Measurements from ENCODE around the gene RCC1. TPM values are rescaled to one million over a fixed set of nuclear protein-coding genes. Genes with fewer than 3 reads are reported as not detected.

The RCC1 gene
- polyA plus RNA-seq, 1 donor: 46.2 TPM

GRCh38 chr1:28482138-28482537 is 23.7 kb upstream of the RCC1 start:
- WGBS (ENCODE audit: insufficient coverage, low lambda C conversion rate): 67% methylated on average over 1 of the region's 3 CpGs
- DNase-seq: no peak
- H3K4me3 ChIP-seq (ENCODE audit: low read length): no peak overlapping the region
- no peaks in the 10 kb centered on the region for H3K9me3 ChIP-seq (ENCODE audit: control insufficient read depth, low read depth, low read length)
- H3K27ac ChIP-seq (ENCODE audit: low read length): no peak overlapping the region
- no peaks in the 10 kb centered on the region for H3K4me1 ChIP-seq (ENCODE audit: control insufficient read depth, insufficient read depth, low read length)
- H3K36me3 ChIP-seq (ENCODE audit: control insufficient read depth, insufficient read depth, low read length): peaks cover 67% of the 10 kb centered on the region
- no peaks in the 10 kb centered on the region for H3K27me3 ChIP-seq (ENCODE audit: control insufficient read depth, insufficient read depth, low read length)

GRCh38 chr1:28482702-28483101 is 23.1 kb upstream of the RCC1 start:
- no peak overlapping the region for H3K27ac ChIP-seq (ENCODE audit: low read length)
- H3K9me3 ChIP-seq (ENCODE audit: control insufficient read depth, low read depth, low read length): no peaks in the 10 kb centered on the region
- H3K36me3 ChIP-seq (ENCODE audit: control insufficient read depth, insufficient read depth, low read length): peaks cover 62% of the 10 kb centered on the region
- no peak for DNase-seq
- no CpG with 5 or more reads among the region's 2 CpGs for WGBS (ENCODE audit: insufficient coverage, low lambda C conversion rate)
- no peaks in the 10 kb centered on the region for H3K4me1 ChIP-seq (ENCODE audit: control insufficient read depth, insufficient read depth, low read length)
- H3K27me3 ChIP-seq (ENCODE audit: control insufficient read depth, insufficient read depth, low read length): no peaks in the 10 kb centered on the region
- H3K4me3 ChIP-seq (ENCODE audit: low read length): no peak overlapping the region

GRCh38 chr1:28494737-28495136 is 11.1 kb upstream of the RCC1 start:
- Histone ChIP-seq H3K27ac (ENCODE audit: low read length) (no peak overlapping the region), H3K4me1 (ENCODE audit: control insufficient read depth, insufficient read depth, low read length) (no peaks in the 10 kb centered on the region), H3K9me3 (ENCODE audit: control insufficient read depth, low read depth, low read length) (no peaks in the 10 kb centered on the region), H3K4me3 (ENCODE audit: low read length) (no peak overlapping the region), H3K36me3 (ENCODE audit: control insufficient read depth, insufficient read depth, low read length) (peaks cover 54% of the 10 kb centered on the region), H3K27me3 (ENCODE audit: control insufficient read depth, insufficient read depth, low read length) (no peaks in the 10 kb centered on the region)
- 100% methylated on average over 1 of the region's 1 CpG for WGBS (ENCODE audit: insufficient coverage, low lambda C conversion rate)
- DNase-seq: no peak

- WGBS (ENCODE audit: insufficient coverage, low lambda C conversion rate): no CpG with 5 or more reads among the region's 4 CpGs
- no peaks in the 10 kb centered on the region for H3K27me3 ChIP-seq (ENCODE audit: control insufficient read depth, insufficient read depth, low read length)
- no peak for DNase-seq
- peaks cover 8% of the 10 kb centered on the region for H3K4me1 ChIP-seq (ENCODE audit: control insufficient read depth, insufficient read depth, low read length)
- no peaks in the 10 kb centered on the region for H3K9me3 ChIP-seq (ENCODE audit: control insufficient read depth, low read depth, low read length)
- H3K4me3 ChIP-seq (ENCODE audit: low read length): no peak overlapping the region
- H3K27ac ChIP-seq (ENCODE audit: low read length): no peak overlapping the region
- peaks cover 26% of the 10 kb centered on the region for H3K36me3 ChIP-seq (ENCODE audit: control insufficient read depth, insufficient read depth, low read length)
These were observed 6.3 kb upstream of the RCC1 start for GRCh38 chr1:28499553-28499952.

GRCh38 chr1:28501925-28502324 is 3.9 kb upstream of the RCC1 start:
- Histone ChIP-seq H3K4me3 (ENCODE audit: low read length) (no peak overlapping the region), H3K27me3 (ENCODE audit: control insufficient read depth, insufficient read depth, low read length) (no peaks in the 10 kb centered on the region), H3K36me3 (ENCODE audit: control insufficient read depth, insufficient read depth, low read length) (peaks cover 9% of the 10 kb centered on the region), H3K27ac (ENCODE audit: low read length) (peak overlapping the region; percentile 82), H3K4me1 (ENCODE audit: control insufficient read depth, insufficient read depth, low read length) (peaks cover 8% of the 10 kb centered on the region), H3K9me3 (ENCODE audit: control insufficient read depth, low read depth, low read length) (no peaks in the 10 kb centered on the region)
- no peak for DNase-seq
- WGBS (ENCODE audit: insufficient coverage, low lambda C conversion rate): 83% methylated on average over 4 of the region's 4 CpGs

GRCh38 chr1:28503117-28503516 is 2.7 kb upstream of the RCC1 start:
- Histone ChIP-seq H3K27me3 (ENCODE audit: control insufficient read depth, insufficient read depth, low read length) (no peaks in the 10 kb centered on the region), H3K4me1 (ENCODE audit: control insufficient read depth, insufficient read depth, low read length) (peaks cover 11% of the 10 kb centered on the region), H3K9me3 (ENCODE audit: control insufficient read depth, low read depth, low read length) (no peaks in the 10 kb centered on the region), H3K27ac (ENCODE audit: low read length) (peak overlapping the region; percentile 7), H3K36me3 (ENCODE audit: control insufficient read depth, insufficient read depth, low read length) (peaks cover 9% of the 10 kb centered on the region), H3K4me3 (ENCODE audit: low read length) (no peak overlapping the region)
- peak; percentile 81 to 90 for DNase-seq
- 37% methylated on average over 2 of the region's 3 CpGs for WGBS (ENCODE audit: insufficient coverage, low lambda C conversion rate)

- Histone ChIP-seq H3K27me3 (ENCODE audit: control insufficient read depth, insufficient read depth, low read length) (no peaks in the 10 kb centered on the region), H3K4me3 (ENCODE audit: low read length) (peak overlapping the region; percentile 79), H3K9me3 (ENCODE audit: control insufficient read depth, low read depth, low read length) (no peaks in the 10 kb centered on the region), H3K27ac (ENCODE audit: low read length) (peak overlapping the region; percentile 80), H3K36me3 (ENCODE audit: control insufficient read depth, insufficient read depth, low read length) (peaks cover 36% of the 10 kb centered on the region), H3K4me1 (ENCODE audit: control insufficient read depth, insufficient read depth, low read length) (peaks cover 29% of the 10 kb centered on the region)
- DNase-seq: no peak
- WGBS (ENCODE audit: insufficient coverage, low lambda C conversion rate): no CpG with 5 or more reads among the region's 14 CpGs
These were observed 1.0 kb downstream of the RCC1 start for GRCh38 chr1:28506907-28507246.

- Histone ChIP-seq H3K4me1 (ENCODE audit: control insufficient read depth, insufficient read depth, low read length) (peaks cover 29% of the 10 kb centered on the region), H3K4me3 (ENCODE audit: low read length) (peak overlapping the region; percentile 79), H3K36me3 (ENCODE audit: control insufficient read depth, insufficient read depth, low read length) (peaks cover 40% of the 10 kb centered on the region), H3K9me3 (ENCODE audit: control insufficient read depth, low read depth, low read length) (no peaks in the 10 kb centered on the region), H3K27ac (ENCODE audit: low read length) (peak overlapping the region; percentile 80), H3K27me3 (ENCODE audit: control insufficient read depth, insufficient read depth, low read length) (no peaks in the 10 kb centered on the region)
- DNase-seq: no peak
- WGBS (ENCODE audit: insufficient coverage, low lambda C conversion rate): no CpG with 5 or more reads among the region's 11 CpGs
These were observed 1.4 kb downstream of the RCC1 start for GRCh38 chr1:28507247-28507645.

- H3K4me3 ChIP-seq (ENCODE audit: low read length): peak overlapping the region; percentile 79
These were observed 2.0 kb downstream of the RCC1 start for GRCh38 chr1:28507646-28508434.

GRCh38 chr1:28508435-28508754 is 2.6 kb downstream of the RCC1 start:
- peak overlapping the region; percentile 79 for H3K4me3 ChIP-seq (ENCODE audit: low read length)
- H3K36me3 ChIP-seq (ENCODE audit: control insufficient read depth, insufficient read depth, low read length): peaks cover 47% of the 10 kb centered on the region
- no peaks in the 10 kb centered on the region for H3K27me3 ChIP-seq (ENCODE audit: control insufficient read depth, insufficient read depth, low read length)
- peak overlapping the region; percentile 80 for H3K27ac ChIP-seq (ENCODE audit: low read length)
- H3K9me3 ChIP-seq (ENCODE audit: control insufficient read depth, low read depth, low read length): no peaks in the 10 kb centered on the region
- peaks cover 24% of the 10 kb centered on the region for H3K4me1 ChIP-seq (ENCODE audit: control insufficient read depth, insufficient read depth, low read length)
- WGBS (ENCODE audit: insufficient coverage, low lambda C conversion rate): no CpG with 5 or more reads among the region's 5 CpGs
- peak in 1 of 2 donors; percentile 42 for DNase-seq

More at GRCh38 chr1:28507646-28508434, 2.0 kb downstream of the RCC1 start:
- DNase-seq: no peak
- Histone ChIP-seq H3K27me3 (ENCODE audit: control insufficient read depth, insufficient read depth, low read length) (no peaks in the 10 kb centered on the region), H3K27ac (ENCODE audit: low read length) (peak overlapping the region; percentile 80), H3K9me3 (ENCODE audit: control insufficient read depth, low read depth, low read length) (no peaks in the 10 kb centered on the region), H3K36me3 (ENCODE audit: control insufficient read depth, insufficient read depth, low read length) (peaks cover 43% of the 10 kb centered on the region), H3K4me1 (ENCODE audit: control insufficient read depth, insufficient read depth, low read length) (peaks cover 29% of the 10 kb centered on the region)
- WGBS (ENCODE audit: insufficient coverage, low lambda C conversion rate): no CpG with 5 or more reads among the region's 10 CpGs

GRCh38 chr1:28509705-28510272 is 3.9 kb downstream of the RCC1 start:
- no peaks in the 10 kb centered on the region for H3K9me3 ChIP-seq (ENCODE audit: control insufficient read depth, low read depth, low read length)
- WGBS (ENCODE audit: insufficient coverage, low lambda C conversion rate): no CpG with 5 or more reads among the region's 8 CpGs
- peaks cover 22% of the 10 kb centered on the region for H3K4me1 ChIP-seq (ENCODE audit: control insufficient read depth, insufficient read depth, low read length)
- no peaks in the 10 kb centered on the region for H3K27me3 ChIP-seq (ENCODE audit: control insufficient read depth, insufficient read depth, low read length)
- peaks cover 51% of the 10 kb centered on the region for H3K36me3 ChIP-seq (ENCODE audit: control insufficient read depth, insufficient read depth, low read length)
- no peak for DNase-seq
- H3K27ac ChIP-seq (ENCODE audit: low read length): peak overlapping the region; percentile 80
- H3K4me3 ChIP-seq (ENCODE audit: low read length): peak overlapping the region; percentile 4
